ENCODE results near the gene RAPGEF1.
A peak's percentile ranks its signal among the peaks of the same experiment; 100 is the strongest.
"Not testable (repeated sequence)": the region's sequence is repeated elsewhere in the genome, so short reads cannot be mapped to it uniquely, and the experiment has no call there.

RAPGEF1 gene

DNA sequence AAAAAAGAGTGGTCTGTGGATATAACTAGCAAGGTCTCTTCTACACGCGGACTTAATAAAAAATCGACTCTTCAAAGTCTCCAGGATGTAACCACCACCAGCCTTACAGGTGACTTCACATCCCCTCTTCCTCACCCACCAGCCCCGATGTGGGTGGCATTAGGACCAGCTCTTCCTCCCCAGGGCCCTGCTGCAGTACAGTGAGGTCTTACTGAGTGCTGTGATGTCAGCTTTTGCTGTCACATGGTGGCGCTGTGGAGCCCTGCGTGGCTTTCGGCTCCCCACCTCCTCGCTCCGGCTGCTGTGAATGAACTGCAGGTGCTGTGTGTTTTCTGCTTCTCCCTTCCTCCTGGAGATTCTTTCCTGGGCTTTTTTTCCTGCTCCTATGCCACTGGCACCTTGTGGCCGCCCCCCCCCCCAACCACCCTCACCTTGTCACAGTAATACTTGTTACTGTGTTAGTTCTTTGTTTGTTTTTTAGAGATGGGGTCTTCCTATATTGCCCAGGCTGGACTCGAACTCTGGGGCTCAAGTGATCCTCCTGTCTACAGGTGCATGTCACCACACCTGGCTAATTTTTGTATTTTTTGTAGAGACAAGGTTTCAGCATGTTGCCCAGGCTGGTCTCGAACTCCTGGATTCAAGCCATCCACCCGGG is 15.8 kb upstream of the RAPGEF1 start:
- in situ Hi-C loops (cut with MboI; ENCODE audit: low pct_unique_long_range_greater_than_20kb, low sequenced_read_pairs): loop anchor here (25.0 kb wide), 1 partner anchor 482 kb away; no protein-coding TSS in a partner anchor
- DNase-seq: peak; percentile 85

DNA sequence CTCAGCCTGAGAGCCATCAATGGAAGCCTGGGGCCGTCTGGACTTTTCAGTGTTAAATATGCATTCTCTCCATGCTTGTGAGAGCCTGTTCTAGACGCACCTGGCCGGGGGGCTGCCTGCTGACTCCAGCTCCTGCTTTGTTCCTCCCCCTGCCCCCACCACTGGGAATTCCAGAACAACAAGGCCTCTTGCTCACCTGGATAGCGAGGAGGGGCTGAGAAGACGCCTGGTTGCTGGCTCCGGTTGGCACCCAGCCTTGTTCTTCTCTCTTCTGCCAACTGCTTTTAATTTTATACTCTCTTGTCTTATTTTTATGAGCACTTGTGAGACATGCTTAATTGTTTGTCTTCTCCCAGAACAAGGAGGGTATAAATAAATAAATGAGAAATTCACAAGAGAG is 15.0 kb upstream of the RAPGEF1 start:
- in situ Hi-C loops (cut with MboI; ENCODE audit: low pct_unique_long_range_greater_than_20kb, low sequenced_read_pairs): loop anchor here (25.0 kb wide), 1 partner anchor 482 kb away; no protein-coding TSS in a partner anchor
- no peak for DNase-seq

DNA sequence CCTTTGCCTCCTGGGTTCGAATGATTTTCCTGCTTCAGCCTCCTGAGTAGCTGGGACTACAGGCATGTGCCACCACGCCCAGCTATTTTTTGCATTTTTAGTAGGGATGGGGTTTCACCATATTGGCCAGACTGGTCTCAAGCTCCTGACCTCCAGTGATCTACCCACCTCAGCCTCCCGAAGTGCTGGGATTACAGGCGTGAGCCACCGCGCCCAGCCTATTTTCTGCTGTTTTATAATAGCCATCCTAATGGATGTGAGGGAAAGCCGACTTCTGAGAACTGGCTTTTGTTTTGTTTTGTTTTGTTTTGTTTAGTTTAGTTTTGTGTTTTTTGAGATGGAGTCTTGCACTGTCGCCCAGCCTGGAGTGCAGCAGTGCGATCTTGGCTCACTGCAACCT is 13.9 kb upstream of the RAPGEF1 start:
- in situ Hi-C loops (cut with MboI; ENCODE audit: low pct_unique_long_range_greater_than_20kb, low sequenced_read_pairs): loop anchor here (25.0 kb wide), 1 partner anchor 484 kb away; no protein-coding TSS in a partner anchor
- DNase-seq: not testable (repeated sequence)

DNA sequence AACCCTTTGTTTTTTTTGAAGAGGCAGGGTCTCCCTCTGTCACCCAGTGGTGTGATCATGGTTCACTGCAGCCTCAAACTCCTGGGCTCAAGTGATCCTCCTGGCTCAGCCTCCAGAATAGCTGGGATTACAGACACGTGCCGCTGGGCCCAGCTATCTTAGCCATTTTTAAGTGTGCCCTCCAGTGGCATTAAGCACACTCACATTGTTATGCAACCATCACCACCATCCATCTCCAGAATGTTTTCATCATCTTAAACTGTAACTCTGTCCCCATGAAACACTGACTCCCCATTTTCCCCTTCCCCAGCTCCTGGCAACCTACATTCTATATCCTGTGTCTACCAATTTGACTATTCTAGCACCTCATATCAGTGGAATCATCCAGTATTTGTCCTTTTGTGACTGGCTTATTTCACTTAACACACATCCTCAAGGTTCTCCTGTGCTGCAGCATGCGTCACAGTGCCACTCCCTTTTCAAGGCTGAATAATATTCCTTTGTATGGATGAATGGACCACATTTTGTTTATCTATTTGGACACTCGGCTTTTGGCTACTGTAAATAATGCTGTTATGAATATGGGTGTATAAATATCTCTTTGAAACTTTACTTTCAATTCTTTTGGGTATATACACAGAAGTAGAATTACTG is 12.5 kb upstream of the RAPGEF1 start:
- in situ Hi-C loops (cut with MboI; ENCODE audit: low pct_unique_long_range_greater_than_20kb, low sequenced_read_pairs): loop anchor here (25.0 kb wide), 1 partner anchor 485 kb away; no protein-coding TSS in a partner anchor
- no peak for DNase-seq

DNA sequence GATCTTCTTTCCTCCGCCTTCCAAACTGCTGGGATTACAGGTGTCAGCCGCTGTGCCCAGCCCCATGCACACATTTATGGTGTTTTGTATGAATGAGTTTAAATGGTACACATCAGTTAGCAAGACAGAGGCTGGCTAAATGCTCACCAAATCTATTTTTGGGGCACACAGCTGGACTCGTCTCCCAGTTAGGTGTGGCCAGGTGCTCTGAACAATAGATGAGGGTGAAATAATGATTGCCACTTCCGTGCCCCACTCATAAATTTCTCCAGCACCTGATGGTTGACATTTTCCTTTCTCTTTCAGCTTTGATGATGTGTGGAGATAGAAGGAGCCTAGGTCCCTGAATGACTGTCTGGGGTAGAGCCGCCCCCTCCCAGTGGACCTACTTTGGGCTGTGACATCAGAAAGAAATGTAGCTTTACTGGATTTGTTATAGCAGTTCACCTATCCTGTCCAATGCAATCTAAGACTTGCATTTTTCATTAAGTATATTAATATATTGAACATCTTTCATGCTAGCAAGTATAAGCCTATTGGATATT is 8.6 kb upstream of the RAPGEF1 start:
- in situ Hi-C loops (cut with MboI; ENCODE audit: low pct_unique_long_range_greater_than_20kb, low sequenced_read_pairs): loop anchor here (25.0 kb wide), 2 partner anchors 161 to 361 kb away; partner anchors contain the start of gene PRRC2B
- no peak for DNase-seq

DNA sequence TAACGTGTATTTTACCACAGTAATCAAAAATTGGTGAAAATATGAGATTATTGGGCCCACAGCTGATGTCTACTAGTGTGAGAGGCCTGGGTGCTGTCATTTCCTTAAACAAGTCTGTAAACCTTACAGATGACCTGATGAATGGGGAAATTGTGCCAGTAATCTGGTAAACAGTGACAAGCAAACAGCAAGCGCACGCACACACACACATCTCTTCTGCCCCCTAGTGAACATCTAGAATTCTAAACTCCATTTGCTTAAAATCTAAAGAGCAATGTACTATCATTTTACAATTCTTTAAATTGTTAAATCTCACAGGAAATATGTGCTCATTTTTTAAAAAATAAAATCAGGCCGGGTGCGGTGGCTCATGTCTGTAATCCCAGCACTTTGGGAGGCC is 7.5 kb upstream of the RAPGEF1 start:
- DNase-seq: peak; percentile 72
- in situ Hi-C loops (cut with MboI; ENCODE audit: low pct_unique_long_range_greater_than_20kb, low sequenced_read_pairs): loop anchor here (25.0 kb wide), 2 partner anchors 160 to 360 kb away; partner anchors contain the start of gene PRRC2B

DNA sequence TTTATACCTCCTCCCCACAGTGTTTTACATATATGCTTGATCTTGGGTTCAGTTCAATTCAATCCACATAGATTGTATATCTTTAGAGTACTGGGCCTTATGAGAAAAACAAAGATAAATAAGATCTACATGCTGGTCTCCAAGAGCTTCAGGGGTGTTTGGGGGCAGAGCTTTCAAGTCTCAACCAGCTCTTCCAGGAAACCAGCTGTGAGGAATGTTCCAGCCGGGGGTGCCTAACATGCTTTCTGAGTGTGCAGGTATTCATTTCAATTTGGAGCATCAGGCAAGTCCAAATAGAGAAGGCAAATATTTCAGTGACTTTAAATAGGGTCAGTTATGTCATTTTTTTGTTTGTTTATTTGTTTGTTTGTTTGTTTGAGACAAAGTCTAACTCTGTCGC is 5.7 kb upstream of the RAPGEF1 start:
- no peak for DNase-seq
- in situ Hi-C loops (cut with MboI; ENCODE audit: low pct_unique_long_range_greater_than_20kb, low sequenced_read_pairs): loop anchor here (25.0 kb wide), 2 partner anchors 158 to 358 kb away; partner anchors contain the start of gene PRRC2B

DNA sequence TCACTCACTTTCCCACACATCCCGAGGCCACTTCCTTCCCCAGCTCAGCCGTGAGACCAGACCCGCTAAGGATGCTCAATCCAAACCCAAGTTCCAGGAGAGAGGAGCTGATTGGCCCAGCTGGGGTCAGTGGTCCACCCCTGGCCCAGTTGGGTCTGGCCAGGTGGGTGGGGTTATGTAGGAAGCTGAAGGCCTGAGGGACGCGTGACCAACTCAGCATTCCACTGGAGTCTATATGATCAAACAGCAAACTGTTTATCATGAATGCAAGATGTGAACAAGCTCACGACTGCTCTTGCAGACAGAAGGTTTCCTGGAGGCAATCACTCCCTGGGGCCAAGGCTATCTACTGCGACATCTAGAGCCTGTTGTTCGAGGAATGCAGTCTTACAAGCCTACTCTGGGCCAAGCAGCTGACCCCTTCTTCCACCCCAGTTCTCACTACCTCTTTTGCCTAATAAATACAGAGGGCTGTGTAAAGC is 4.9 kb upstream of the RAPGEF1 start:
- DNase-seq: no peak
- in situ Hi-C loops (cut with MboI; ENCODE audit: low pct_unique_long_range_greater_than_20kb, low sequenced_read_pairs): loop anchor here (25.0 kb wide), 2 partner anchors 157 to 357 kb away; partner anchors contain the start of gene PRRC2B

DNA sequence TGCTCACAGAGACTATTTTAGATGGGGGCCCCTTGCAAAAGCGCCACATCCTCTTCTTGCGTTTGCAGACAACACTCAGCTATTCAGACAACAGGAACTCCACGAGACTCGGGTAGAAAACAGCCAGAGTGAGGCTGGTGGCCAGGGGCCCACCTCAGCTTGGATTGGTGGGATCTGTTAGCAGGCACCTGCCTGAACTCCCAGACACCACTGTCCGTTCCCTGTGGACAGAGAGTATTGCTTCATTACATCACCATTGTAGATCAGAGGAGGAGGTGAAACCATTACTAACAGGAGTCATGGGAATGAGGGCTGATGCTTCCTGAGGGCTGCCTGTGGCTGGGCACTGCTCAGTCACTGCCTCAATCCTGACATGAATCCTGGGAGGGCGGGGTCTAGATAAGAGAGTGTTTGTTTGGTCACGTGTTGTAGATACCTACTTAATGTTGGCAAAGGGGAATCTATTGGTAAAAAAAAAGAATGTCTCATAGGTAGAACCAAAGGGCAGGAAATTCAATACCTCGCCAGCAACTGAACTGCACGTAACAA is 4.4 kb upstream of the RAPGEF1 start:
- no peak for DNase-seq
- in situ Hi-C loops (cut with MboI; ENCODE audit: low pct_unique_long_range_greater_than_20kb, low sequenced_read_pairs): loop anchor here (25.0 kb wide), 2 partner anchors 157 to 357 kb away; partner anchors contain the start of gene PRRC2B

DNA sequence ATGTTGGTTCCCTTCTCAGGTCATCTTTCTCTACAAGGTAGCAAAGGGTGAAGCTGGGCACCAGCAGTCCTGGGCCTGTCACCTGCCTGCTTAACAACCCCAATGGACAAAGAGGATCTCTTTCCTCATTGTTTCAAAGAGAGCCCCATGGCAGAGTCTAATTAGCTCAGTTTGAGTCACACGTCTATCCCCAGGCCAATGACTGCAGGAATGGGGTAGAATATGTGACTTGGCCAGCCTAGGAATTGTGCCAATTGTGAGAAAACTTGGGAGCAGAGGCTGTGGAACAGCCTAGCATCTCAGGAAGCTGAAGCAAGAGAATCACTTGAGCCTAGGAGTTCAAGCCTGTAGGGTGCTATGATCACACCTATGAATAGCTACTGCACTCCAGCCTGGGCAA is 3.6 kb upstream of the RAPGEF1 start:
- DNase-seq: no peak
- in situ Hi-C loops (cut with MboI; ENCODE audit: low pct_unique_long_range_greater_than_20kb, low sequenced_read_pairs): loop anchor here (25.0 kb wide), 2 partner anchors 156 to 356 kb away; partner anchors contain the start of gene PRRC2B

DNA sequence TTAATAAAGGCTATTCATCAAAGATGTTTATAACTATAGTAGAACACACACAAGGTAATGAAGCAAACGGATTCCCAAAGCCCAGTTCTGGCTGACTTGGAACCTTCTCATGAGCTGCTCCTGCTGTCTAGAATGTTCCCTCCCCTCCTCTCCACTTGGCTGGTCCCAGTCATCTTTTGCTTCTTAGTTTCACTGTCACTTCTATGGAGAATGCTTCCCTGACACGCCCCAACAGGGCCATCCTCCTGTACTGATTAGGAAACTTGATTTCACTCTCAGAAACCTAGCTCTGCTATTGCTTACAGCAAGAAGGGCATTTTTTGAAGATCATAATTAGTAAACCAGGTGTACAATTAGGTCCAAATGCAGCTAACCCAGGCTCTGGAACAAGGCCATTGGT is 3.2 kb upstream of the RAPGEF1 start:
- in situ Hi-C loops (cut with MboI; ENCODE audit: low pct_unique_long_range_greater_than_20kb, low sequenced_read_pairs): loop anchor here (25.0 kb wide), 2 partner anchors 156 to 356 kb away; partner anchors contain the start of gene PRRC2B
- no peak for DNase-seq

DNA sequence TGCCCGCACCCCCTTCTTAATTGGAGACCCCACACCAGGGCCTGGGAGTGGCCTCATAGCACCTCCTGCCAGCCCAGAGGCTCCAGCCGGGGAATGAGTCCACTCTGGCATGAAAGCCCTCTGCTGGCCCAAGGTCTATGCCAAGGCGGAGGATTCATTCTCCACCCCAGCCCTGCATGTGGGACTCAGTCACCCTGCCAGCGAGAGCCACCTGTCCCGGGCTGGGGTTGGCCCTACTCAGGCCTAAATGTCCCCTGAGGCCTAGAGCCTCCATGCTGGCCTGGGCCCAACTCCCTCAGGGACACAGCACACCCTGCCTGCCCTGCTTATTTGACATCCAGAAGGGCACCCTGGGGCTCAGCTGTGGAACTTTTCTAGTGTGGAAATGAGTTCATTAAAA is 1.0 kb upstream of the RAPGEF1 start:
- in situ Hi-C loops (cut with MboI; ENCODE audit: low pct_unique_long_range_greater_than_20kb, low sequenced_read_pairs): loop anchor here (25.0 kb wide), 2 partner anchors 154 to 354 kb away; partner anchors contain the start of gene PRRC2B
- no peak for DNase-seq

DNA sequence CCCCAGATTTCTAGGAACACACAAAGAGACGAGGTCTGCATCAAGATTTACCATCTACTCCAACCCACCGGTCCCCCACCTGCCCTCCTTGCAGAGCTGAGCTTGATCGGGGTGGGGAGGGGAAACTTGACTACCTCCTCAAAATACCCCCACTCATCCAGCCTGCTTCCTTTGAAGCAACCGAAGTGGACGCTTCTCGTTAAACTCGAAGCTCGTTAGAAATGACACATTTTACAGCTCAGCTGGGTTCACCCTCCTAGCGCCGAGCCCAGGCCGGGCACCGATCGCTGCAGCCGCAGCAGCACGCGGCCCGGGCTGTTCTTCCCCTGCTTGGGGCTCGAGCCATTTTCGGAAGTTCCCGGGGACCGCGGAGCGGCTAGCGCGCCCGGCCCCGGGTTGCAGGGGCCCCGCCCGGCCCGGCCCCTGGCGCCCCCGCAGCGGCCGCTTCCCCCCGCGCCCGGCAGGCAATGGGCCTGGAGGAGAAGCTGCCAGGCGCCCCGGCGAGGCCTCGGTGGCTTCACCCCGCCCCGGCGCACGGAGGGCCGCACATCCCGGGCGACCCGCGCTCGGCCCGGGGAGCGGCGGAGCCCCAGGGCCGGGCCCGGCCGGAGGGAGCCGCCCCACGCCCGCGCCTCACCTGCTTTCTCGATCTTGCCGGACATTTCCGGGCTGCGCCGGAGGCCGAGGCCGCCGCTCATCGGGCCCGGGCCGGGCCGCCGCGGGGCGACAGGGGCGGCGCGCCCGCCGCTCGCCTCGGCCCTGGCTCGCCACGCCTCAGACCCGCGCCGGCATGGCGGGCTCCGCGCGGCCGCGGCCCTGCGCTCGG is 530 bp downstream of the RAPGEF1 start:
- peak; percentile 55 for DNase-seq
- in situ Hi-C loops (cut with MboI; ENCODE audit: low pct_unique_long_range_greater_than_20kb, low sequenced_read_pairs): loop anchor here (25.0 kb wide), 2 partner anchors 152 to 352 kb away; partner anchors contain the start of gene PRRC2B

DNA sequence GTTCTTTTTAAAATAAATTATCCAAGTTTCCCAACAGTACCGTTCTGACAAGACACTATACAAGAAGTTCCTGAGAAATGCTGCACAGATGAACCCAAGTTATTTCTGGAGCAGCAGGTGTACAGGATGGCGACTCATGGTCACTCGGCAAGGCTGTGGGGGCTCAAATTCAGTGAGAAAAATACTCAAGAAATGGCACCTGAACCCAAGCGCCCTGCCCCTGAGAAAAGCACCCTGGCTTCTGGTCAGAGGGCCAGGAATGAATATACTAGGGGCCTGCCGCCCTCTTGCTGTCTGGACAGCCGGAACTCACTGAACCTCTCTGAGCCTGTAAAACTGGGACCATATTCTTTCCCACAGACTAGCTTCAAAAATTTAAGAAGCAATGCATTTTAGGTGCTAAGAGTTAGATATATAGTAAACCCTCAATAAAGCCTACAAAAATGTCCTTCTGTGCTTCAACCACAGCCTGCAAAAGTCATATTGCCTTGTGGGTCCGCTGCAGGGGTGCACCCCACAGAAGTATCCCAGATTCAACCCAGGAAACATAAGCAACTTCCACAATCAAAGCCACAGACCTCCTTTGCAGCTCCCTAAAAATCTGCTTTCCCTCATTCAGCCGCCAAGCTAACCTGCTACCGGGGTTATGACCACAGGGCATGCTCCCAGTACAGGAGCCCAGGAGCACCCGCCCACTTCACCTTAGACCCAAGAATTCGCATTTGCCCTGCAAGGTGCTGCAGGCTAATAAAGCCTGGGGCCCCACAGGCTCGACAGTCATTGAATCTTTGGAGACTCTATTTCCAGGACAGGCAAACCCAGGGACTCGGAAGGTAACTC is 1.4 kb downstream of the RAPGEF1 start:
- no peak for DNase-seq
- in situ Hi-C loops (cut with MboI; ENCODE audit: low pct_unique_long_range_greater_than_20kb, low sequenced_read_pairs): loop anchor here (25.0 kb wide), 2 partner anchors 151 to 351 kb away; partner anchors contain the start of gene PRRC2B

DNA sequence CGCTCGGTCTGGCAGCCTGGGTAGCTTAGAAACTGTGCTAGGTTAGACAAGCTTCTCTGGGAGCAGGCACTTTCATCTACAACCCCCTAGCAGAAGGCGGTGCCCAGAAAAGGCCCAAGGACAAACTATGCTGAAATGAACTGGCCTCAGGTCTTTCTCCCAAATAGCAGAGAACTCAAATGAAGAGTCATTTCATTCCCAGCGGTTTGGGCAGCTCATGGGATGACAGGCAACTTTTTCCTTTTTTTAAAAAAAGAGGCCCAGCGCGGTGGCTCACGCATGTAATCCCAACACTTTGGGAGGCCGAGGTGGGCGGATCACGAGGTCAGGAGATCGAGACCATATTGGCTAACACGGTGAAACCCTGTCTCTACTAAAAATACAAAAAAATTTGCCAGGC is 2.5 kb downstream of the RAPGEF1 start:
- in situ Hi-C loops (cut with MboI; ENCODE audit: low pct_unique_long_range_greater_than_20kb, low sequenced_read_pairs): loop anchor here (25.0 kb wide), 2 partner anchors 150 to 350 kb away; partner anchors contain the start of gene PRRC2B
- DNase-seq: no peak

DNA sequence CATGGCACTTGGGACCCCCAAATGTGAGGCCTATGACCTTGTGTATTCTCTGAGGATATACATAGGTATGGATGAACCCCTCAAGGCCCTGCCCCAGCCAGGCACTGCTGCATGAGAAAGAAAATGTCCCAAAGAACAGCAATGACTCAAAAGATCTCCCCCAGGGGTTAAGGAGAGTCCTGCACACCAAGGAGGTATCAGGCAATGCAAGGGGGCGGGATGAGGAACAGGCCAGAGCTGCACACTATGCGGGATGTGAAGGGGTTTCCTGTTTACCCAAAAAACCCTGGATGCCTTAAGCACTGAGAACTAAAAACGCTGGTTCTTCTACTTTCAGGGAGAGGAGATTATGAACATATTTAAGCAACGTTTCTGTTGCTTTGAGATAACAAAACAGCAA is 3.4 kb downstream of the RAPGEF1 start:
- DNase-seq: peak; percentile 37
- in situ Hi-C loops (cut with MboI; ENCODE audit: low pct_unique_long_range_greater_than_20kb, low sequenced_read_pairs): loop anchor here (25.0 kb wide), 2 partner anchors 149 to 349 kb away; partner anchors contain the start of gene PRRC2B

Data from KBM-7 (cell line).